ENCODE measurements around the gene MGMT. TPM values are rescaled to one million over a fixed set of nuclear protein-coding genes. Genes with fewer than 3 reads are reported as not detected.

Gene MGMT
- polyA plus RNA-seq, 3 donors, result 9.5 to 23.5 (median 17.5) TPM

GRCh38 chr10:129472696-129473555 lies 5.9 kb downstream of the MGMT start:
- H2AFZ ChIP-seq (ENCODE audit: insufficient read depth, low read depth, low read length, poor library complexity, severe bottlenecking), result no peak overlapping the region
- H3K9me3 ChIP-seq (replicated peaks in 1 of 2; ENCODE audit: control insufficient read depth in 1 of 2, insufficient read depth in 1 of 2, low read length in 2 of 2), result peaks cover 0 to 19% of the 10 kb centered on the region in 2 donors
- Mint-ChIP-seq H3K27ac (peak overlapping the region in 1 of 7 donors; percentile 58), H3K4me1 (peaks cover 2% of the 10 kb centered on the region), H3K4me3 (no peak overlapping the region), H3K27me3 (ENCODE audit: low read depth in 3 of 3) (peaks cover 0 to 2% (median 0%) of the 10 kb centered on the region in 3 donors), H3K36me3 (peaks cover 9% of the 10 kb centered on the region in 2 donors), H3K9me3 (peaks cover 8 to 23% (median 9%) of the 10 kb centered on the region in 7 donors)
- 93% methylated on average over 17 of the region's 22 CpGs for WGBS (ENCODE audit: insufficient coverage)
- no peaks in the 10 kb centered on the region for H3K27me3 ChIP-seq (ENCODE audit: control insufficient read depth in 2 of 2, insufficient read depth in 2 of 2, low read length in 2 of 2)
- H3K79me2 ChIP-seq (ENCODE audit: insufficient read depth, low read length), result no peaks in the 10 kb centered on the region
- DNase-seq, result no peak
- no peak overlapping the region for H3K4me3 ChIP-seq (replicated peaks in 1 of 3; ENCODE audit: low read depth in 2 of 3, low read length in 3 of 3)
- no peak overlapping the region for H3K4me2 ChIP-seq (replicated peaks; ENCODE audit: extremely low read depth, low read length, poor library complexity, severe bottlenecking)
- TF ChIP-seq CTCF (IDR thresholded peaks at IDR 0.05), result no peak
- H3K4me1 ChIP-seq (ENCODE audit: control insufficient read depth in 1 of 2, insufficient read depth in 2 of 2, low read length in 2 of 2), result peaks cover 0 to 2% of the 10 kb centered on the region in 2 donors
- no peak overlapping the region for H3K27ac ChIP-seq (ENCODE audit: low read depth in 1 of 2, low read length in 2 of 2)
- no peaks in the 10 kb centered on the region for H4K20me1 ChIP-seq (ENCODE audit: insufficient read depth, low read length)
- H3K36me3 ChIP-seq (replicated peaks in 1 of 2; ENCODE audit: control insufficient read depth in 1 of 2, insufficient read depth in 2 of 2, low read length in 2 of 2), result peaks cover 0 to 10% of the 10 kb centered on the region in 2 donors
- H3K9ac ChIP-seq (ENCODE audit: insufficient read depth, low read length, poor library complexity, severe bottlenecking), result no peak overlapping the region
- intact Hi-C loops (cut with micrococcal nuclease), result no loop called here

- Histone ChIP-seq H3K9ac (ENCODE audit: insufficient read depth, low read length, poor library complexity, severe bottlenecking) (no peak overlapping the region), H3K4me2 (replicated peaks; ENCODE audit: extremely low read depth, low read length, poor library complexity, severe bottlenecking) (no peak overlapping the region), H2AFZ (ENCODE audit: insufficient read depth, low read depth, low read length, poor library complexity, severe bottlenecking) (no peak overlapping the region), H3K4me3 (replicated peaks in 1 of 3; ENCODE audit: low read depth in 2 of 3, low read length in 3 of 3) (no peak overlapping the region), H3K9me3 (replicated peaks in 1 of 2; ENCODE audit: control insufficient read depth in 1 of 2, insufficient read depth in 1 of 2, low read length in 2 of 2) (peaks cover 0 to 26% of the 10 kb centered on the region in 2 donors), H4K20me1 (ENCODE audit: insufficient read depth, low read length) (no peaks in the 10 kb centered on the region), H3K4me1 (ENCODE audit: control insufficient read depth in 1 of 2, insufficient read depth in 2 of 2, low read length in 2 of 2) (no peaks in the 10 kb centered on the region), H3K79me2 (ENCODE audit: insufficient read depth, low read length) (no peaks in the 10 kb centered on the region), H3K36me3 (replicated peaks in 1 of 2; ENCODE audit: control insufficient read depth in 1 of 2, insufficient read depth in 2 of 2, low read length in 2 of 2) (peaks cover 0 to 10% of the 10 kb centered on the region in 2 donors), H3K27me3 (ENCODE audit: control insufficient read depth in 2 of 2, insufficient read depth in 2 of 2, low read length in 2 of 2) (no peaks in the 10 kb centered on the region), H3K27ac (ENCODE audit: low read depth in 1 of 2, low read length in 2 of 2) (no peak overlapping the region)
- WGBS (ENCODE audit: insufficient coverage), result 97% methylated on average over 9 of the region's 11 CpGs
- Mint-ChIP-seq H3K27me3 (ENCODE audit: low read depth in 3 of 3) (peaks cover 0 to 2% (median 0%) of the 10 kb centered on the region in 3 donors), H3K9me3 (peaks cover 11 to 30% (median 12%) of the 10 kb centered on the region in 7 donors), H3K4me3 (no peak overlapping the region), H3K4me1 (no peaks in the 10 kb centered on the region), H3K27ac (peak overlapping the region in 1 of 7 donors; percentile 38), H3K36me3 (peaks cover 9 to 11% of the 10 kb centered on the region in 2 donors)
- DNase-seq, result no peak
- intact Hi-C loops (cut with micrococcal nuclease), result no loop called here
- no peak for TF ChIP-seq CTCF (IDR thresholded peaks at IDR 0.05)
Observed at GRCh38 chr10:129474642-129475041, 7.6 kb downstream of the MGMT start.

Measured in CD14-positive monocyte (primary cell).